ENCODE measurements around the gene FRMD8.
A peak's percentile ranks its signal among the peaks of the same experiment; 100 is the strongest.

- TF ChIP-seq CTCF (IDR thresholded peaks at IDR 0.05) (peak; percentile 92 to 95 (median 92)), POLR2AphosphoS5 (IDR thresholded peaks at IDR 0.05; ENCODE audit: insufficient read depth in 1 of 2, low read depth in 1 of 2) (peak; percentile 96 to 98)
Observed at GRCh38 chr11:65382033-65382803, 4.2 kb upstream of the FRMD8 start, which contains the start of gene SLC25A45.
